Stimulated activated CD4-positive, alpha-beta T cell treated with anti-CD3 and anti-CD28 coated beads, Interleukin-4, amount 100 ng/mL, for 4 hours (primary cell): Measurements from ENCODE around the gene TMPO.
A peak's percentile ranks its signal among the peaks of the same experiment; 100 is the strongest.
"Not testable (repeated sequence)": the region's sequence is repeated elsewhere in the genome, so short reads cannot be mapped to it uniquely, and the experiment has no call there.

Experiments
- DNase-seq, 2 experiments: peaks; one replicate each; pipeline ENCODE4 v3.0.0-alpha.2; 2020

Gene TMPO

GRCh38 chr12:98513379-98514322, 1.7 kb upstream of the TMPO start:
- no peak for DNase-seq

GRCh38 chr12:98514982-98515286, 456 bp upstream of the TMPO start:
- no peak for DNase-seq

GRCh38 chr12:98516111-98516873, 902 bp downstream of the TMPO start:
- DNase-seq = peak; percentile 68 to 81

GRCh38 chr12:98519257-98519907, 4.0 kb downstream of the TMPO start:
- no peak for DNase-seq

GRCh38 chr12:98530068-98530467, 14.7 kb downstream of the TMPO start:
- DNase-seq = no peak

GRCh38 chr12:98532687-98533304, 17.4 kb downstream of the TMPO start:
- no peak for DNase-seq

GRCh38 chr12:98533723-98534251, 18.4 kb downstream of the TMPO start:
- no peak for DNase-seq

GRCh38 chr12:98538031-98538430, 22.6 kb downstream of the TMPO start:
- DNase-seq = no peak

GRCh38 chr12:98543701-98544100, 28.3 kb downstream of the TMPO start:
- DNase-seq = no peak

GRCh38 chr12:98544751-98545150, 29.4 kb downstream of the TMPO start:
- no peak for DNase-seq

GRCh38 chr12:98549371-98550110, 34.2 kb downstream of the TMPO start:
- DNase-seq = no peak

GRCh38 chr12:98551787-98552186, 36.4 kb downstream of the TMPO start:
- no peak for DNase-seq

- DNase-seq = not testable (repeated sequence)
Observed at GRCh38 chr12:98558097-98558496, 42.7 kb downstream of the TMPO start.

- no peak for DNase-seq
Observed at GRCh38 chr12:98559666-98560065, 44.3 kb downstream of the TMPO start.

- no peak for DNase-seq
Observed at GRCh38 chr12:98561846-98562245, 46.5 kb downstream of the TMPO start.

GRCh38 chr12:98572010-98572409, 56.6 kb downstream of the TMPO start:
- DNase-seq = no peak

- DNase-seq = no peak
Observed at GRCh38 chr12:98574110-98574509, 58.7 kb downstream of the TMPO start.

- no peak for DNase-seq
Observed at GRCh38 chr12:98575013-98575412, 59.6 kb downstream of the TMPO start.

GRCh38 chr12:98576795-98577194, 61.4 kb downstream of the TMPO start:
- DNase-seq = not testable (repeated sequence)

- no peak for DNase-seq
Observed at GRCh38 chr12:98578392-98578791, 63.0 kb downstream of the TMPO start.

- no peak for DNase-seq
Observed at GRCh38 chr12:98578821-98579220, 63.4 kb downstream of the TMPO start.

- no peak for DNase-seq
Observed at GRCh38 chr12:98579347-98579746, 64.0 kb downstream of the TMPO start.
